Activated naive CD4-positive, alpha-beta T cell treated with anti-CD3 and anti-CD28 coated beads for 36 hours (primary cell): Measurements from ENCODE around the gene AUTS2. TPM values are rescaled to one million over a fixed set of nuclear protein-coding genes. Genes with fewer than 3 reads are reported as not detected.

Experiments used
- CTCF ChIA-PET: fragments of 350-600 bp; sonication (Branson Sonifier 250); formaldehyde crosslinking; loops from one replicate; lab custom pipeline; 2021; ENCODE audit warnings: antibody characterized with exemption; lab: Charles Lee
- DNase-seq: peaks from one replicate; pipeline ENCODE4 v3.0.0-alpha.2; 2020
- H3K27ac Mint-ChIP-seq: one replicate; pipeline ENCODE4 v1.8.0; 2021; ENCODE audit warnings: mild to moderate bottlenecking, mixed read lengths
- H3K27me3 Mint-ChIP-seq: one replicate; pipeline ENCODE4 v1.8.0; 2021; ENCODE audit warnings: low read depth, mixed read lengths
- H3K36me3 Mint-ChIP-seq: one replicate; pipeline ENCODE4 v1.8.0; 2021; ENCODE audit warnings: low read depth, mixed read lengths
- H3K4me1 Mint-ChIP-seq: one replicate; pipeline ENCODE4 v1.8.0; 2021; ENCODE audit warnings: low read depth, mixed read lengths
- H3K4me3 Mint-ChIP-seq: one replicate; pipeline ENCODE4 v1.8.0; 2021; ENCODE audit warnings: mild to moderate bottlenecking, moderate library complexity, mixed read lengths
- H3K9me3 Mint-ChIP-seq: one replicate; pipeline ENCODE4 v1.8.0; 2021; ENCODE audit warnings: mixed read lengths
- intact Hi-C: fragments of 100-400 bp; cut with micrococcal nuclease; formaldehyde crosslinking; loops from one replicate; pipeline ENCODE4 v1.15.1; 2023
- total RNA-seq, 2 experiments: library from RNA; stranded (reverse); gene quantifications; one replicate each; pipeline ENCODE4 v1.2.3, GENCODE V29; 2021

AUTS2 gene
- total RNA-seq, 2 experiments from 2014 or later = 0.79 to 1.1 TPM

GRCh38 chr7:69819333-69819705 lies 221.0 kb downstream of the AUTS2 start:
- H3K4me1 Mint-ChIP-seq = peaks cover 3% of the 10 kb centered on the region
- CTCF ChIA-PET = no interaction called here
- intact Hi-C loops = no loop called here
- no peaks in the 10 kb centered on the region for H3K36me3 Mint-ChIP-seq
- no peaks in the 10 kb centered on the region for H3K27me3 Mint-ChIP-seq
- no peak for DNase-seq
- H3K27ac Mint-ChIP-seq = no peak overlapping the region
- H3K4me3 Mint-ChIP-seq = no peak overlapping the region
- no peaks in the 10 kb centered on the region for H3K9me3 Mint-ChIP-seq

- no peak overlapping the region for H3K4me3 Mint-ChIP-seq
- H3K4me1 Mint-ChIP-seq = peaks cover 8% of the 10 kb centered on the region
- no peaks in the 10 kb centered on the region for H3K9me3 Mint-ChIP-seq
- intact Hi-C loops = no loop called here
- CTCF ChIA-PET = no interaction called here
- DNase-seq = no peak
- no peak overlapping the region for H3K27ac Mint-ChIP-seq
- H3K27me3 Mint-ChIP-seq = no peaks in the 10 kb centered on the region
- H3K36me3 Mint-ChIP-seq = no peaks in the 10 kb centered on the region
Measured at GRCh38 chr7:69820479-69821192, 222.4 kb downstream of the AUTS2 start.

- CTCF ChIA-PET = no interaction called here
- Mint-ChIP-seq H3K36me3 (no peaks in the 10 kb centered on the region), H3K4me3 (no peak overlapping the region), H3K27ac (no peak overlapping the region), H3K27me3 (no peaks in the 10 kb centered on the region), H3K4me1 (peaks cover 8% of the 10 kb centered on the region), H3K9me3 (no peaks in the 10 kb centered on the region)
- DNase-seq = no peak
- intact Hi-C loops = no loop called here
Measured at GRCh38 chr7:69822386-69822785, 224.1 kb downstream of the AUTS2 start.

GRCh38 chr7:69823151-69823744 lies 225.0 kb downstream of the AUTS2 start:
- H3K9me3 Mint-ChIP-seq = peaks cover 2% of the 10 kb centered on the region
- H3K36me3 Mint-ChIP-seq = no peaks in the 10 kb centered on the region
- H3K4me3 Mint-ChIP-seq = no peak overlapping the region
- H3K27me3 Mint-ChIP-seq = peaks cover 2% of the 10 kb centered on the region
- intact Hi-C loops = no loop called here
- H3K4me1 Mint-ChIP-seq = peaks cover 8% of the 10 kb centered on the region
- no peak for DNase-seq
- no peak overlapping the region for H3K27ac Mint-ChIP-seq
- CTCF ChIA-PET = no interaction called here

- no peak for DNase-seq
- CTCF ChIA-PET = interaction anchor here (0.6 to 1.6 kb wide), 3 partner anchors 14 to 524 kb away, joined by 3 to 5 read pairs (median 3); no protein-coding TSS in a partner anchor
- H3K4me3 Mint-ChIP-seq = no peak overlapping the region
- peaks cover 2% of the 10 kb centered on the region for H3K9me3 Mint-ChIP-seq
- H3K27ac Mint-ChIP-seq = no peak overlapping the region
- peaks cover 2% of the 10 kb centered on the region for H3K27me3 Mint-ChIP-seq
- intact Hi-C loops = no loop called here
- no peaks in the 10 kb centered on the region for H3K36me3 Mint-ChIP-seq
- H3K4me1 Mint-ChIP-seq = peaks cover 8% of the 10 kb centered on the region
Measured at GRCh38 chr7:69825113-69825972, 227.1 kb downstream of the AUTS2 start.

- H3K36me3 Mint-ChIP-seq = no peaks in the 10 kb centered on the region
- no peak overlapping the region for H3K4me3 Mint-ChIP-seq
- H3K4me1 Mint-ChIP-seq = peaks cover 8% of the 10 kb centered on the region
- intact Hi-C loops = no loop called here
- H3K27ac Mint-ChIP-seq = no peak overlapping the region
- CTCF ChIA-PET = interaction anchor here (0.6 to 1.6 kb wide), 3 partner anchors 13 to 525 kb away, joined by 3 to 5 read pairs (median 3); no protein-coding TSS in a partner anchor
- peaks cover 2% of the 10 kb centered on the region for H3K27me3 Mint-ChIP-seq
- peaks cover 2% of the 10 kb centered on the region for H3K9me3 Mint-ChIP-seq
- DNase-seq = no peak
Measured at GRCh38 chr7:69826283-69826682, 228.0 kb downstream of the AUTS2 start.

GRCh38 chr7:69827140-69827539 lies 228.9 kb downstream of the AUTS2 start:
- H3K9me3 Mint-ChIP-seq = peaks cover 2% of the 10 kb centered on the region
- intact Hi-C loops = no loop called here
- H3K4me3 Mint-ChIP-seq = no peak overlapping the region
- peaks cover 8% of the 10 kb centered on the region for H3K4me1 Mint-ChIP-seq
- H3K27ac Mint-ChIP-seq = no peak overlapping the region
- CTCF ChIA-PET = no interaction called here
- no peak for DNase-seq
- no peaks in the 10 kb centered on the region for H3K36me3 Mint-ChIP-seq
- H3K27me3 Mint-ChIP-seq = peaks cover 2% of the 10 kb centered on the region

GRCh38 chr7:69827558-69827957 lies 229.3 kb downstream of the AUTS2 start:
- peaks cover 2% of the 10 kb centered on the region for H3K9me3 Mint-ChIP-seq
- peaks cover 2% of the 10 kb centered on the region for H3K27me3 Mint-ChIP-seq
- DNase-seq = no peak
- intact Hi-C loops = no loop called here
- H3K27ac Mint-ChIP-seq = no peak overlapping the region
- H3K4me3 Mint-ChIP-seq = no peak overlapping the region
- CTCF ChIA-PET = no interaction called here
- no peaks in the 10 kb centered on the region for H3K36me3 Mint-ChIP-seq
- peaks cover 8% of the 10 kb centered on the region for H3K4me1 Mint-ChIP-seq

GRCh38 chr7:69832356-69832755 lies 234.1 kb downstream of the AUTS2 start:
- H3K9me3 Mint-ChIP-seq = peaks cover 2% of the 10 kb centered on the region
- no peak overlapping the region for H3K4me3 Mint-ChIP-seq
- H3K27me3 Mint-ChIP-seq = peaks cover 2% of the 10 kb centered on the region
- intact Hi-C loops = no loop called here
- DNase-seq = no peak
- no peaks in the 10 kb centered on the region for H3K4me1 Mint-ChIP-seq
- no peaks in the 10 kb centered on the region for H3K36me3 Mint-ChIP-seq
- CTCF ChIA-PET = interaction anchor here (0.7 kb wide), 1 partner anchor 19 kb away, joined by 3 read pairs; no protein-coding TSS in a partner anchor
- no peak overlapping the region for H3K27ac Mint-ChIP-seq

GRCh38 chr7:69833964-69834363 lies 235.7 kb downstream of the AUTS2 start:
- no peaks in the 10 kb centered on the region for H3K27me3 Mint-ChIP-seq
- H3K4me1 Mint-ChIP-seq = no peaks in the 10 kb centered on the region

GRCh38 chr7:69836702-69837101 lies 238.4 kb downstream of the AUTS2 start:
- DNase-seq = no peak
- Mint-ChIP-seq H3K36me3 (no peaks in the 10 kb centered on the region), H3K4me1 (no peaks in the 10 kb centered on the region), H3K9me3 (no peaks in the 10 kb centered on the region), H3K4me3 (no peak overlapping the region), H3K27me3 (peaks cover 4% of the 10 kb centered on the region), H3K27ac (no peak overlapping the region)
- intact Hi-C loops = no loop called here
- CTCF ChIA-PET = no interaction called here

More at GRCh38 chr7:69833964-69834363, 235.7 kb downstream of the AUTS2 start:
- CTCF ChIA-PET = interaction anchor here (1.0 kb wide), 1 partner anchor 10 kb away, joined by 4 read pairs; no protein-coding TSS in a partner anchor
- H3K27ac Mint-ChIP-seq = no peak overlapping the region
- DNase-seq = no peak
- no peak overlapping the region for H3K4me3 Mint-ChIP-seq
- H3K36me3 Mint-ChIP-seq = no peaks in the 10 kb centered on the region
- intact Hi-C loops = no loop called here
- no peaks in the 10 kb centered on the region for H3K9me3 Mint-ChIP-seq

GRCh38 chr7:69837387-69838068 lies 239.3 kb downstream of the AUTS2 start:
- Mint-ChIP-seq H3K4me1 (no peaks in the 10 kb centered on the region), H3K9me3 (no peaks in the 10 kb centered on the region), H3K27me3 (peaks cover 4% of the 10 kb centered on the region), H3K4me3 (no peak overlapping the region), H3K36me3 (no peaks in the 10 kb centered on the region), H3K27ac (no peak overlapping the region)
- intact Hi-C loops = no loop called here
- DNase-seq = no peak
- CTCF ChIA-PET = no interaction called here
